T-helper 1 cell (primary cell): ENCODE measurements around the gene SERPINA9.
"Not testable (repeated sequence)": the region's sequence is repeated elsewhere in the genome, so short reads cannot be mapped to it uniquely, and the experiment has no call there.

ENCODE experiments used
- DNase-seq, 5 donors: peaks; one replicate each; pipeline ENCODE4 v3.0.0-alpha.2; 2012 to 2020

Gene SERPINA9

DNA sequence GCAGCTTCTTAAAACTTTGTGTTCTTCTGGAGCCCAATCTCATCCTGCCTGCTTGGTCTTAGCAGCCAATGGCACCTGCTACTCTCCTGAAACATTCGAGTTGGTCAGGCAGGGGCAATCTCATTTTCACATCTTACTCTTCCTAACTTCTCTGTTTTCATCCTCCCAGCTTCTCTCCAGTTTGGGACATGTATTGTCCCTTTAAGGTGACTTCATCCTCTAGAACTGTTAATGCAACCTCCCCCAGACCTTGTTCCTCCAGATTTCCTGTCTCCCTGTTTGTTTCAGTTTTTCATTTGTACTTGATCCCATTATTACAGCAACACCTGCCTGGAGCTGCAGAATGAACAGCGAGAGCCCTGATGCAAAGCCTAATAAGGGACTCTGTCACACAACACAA, 54.7 kb downstream of the SERPINA9 start:
- DNase-seq = no peak

DNA sequence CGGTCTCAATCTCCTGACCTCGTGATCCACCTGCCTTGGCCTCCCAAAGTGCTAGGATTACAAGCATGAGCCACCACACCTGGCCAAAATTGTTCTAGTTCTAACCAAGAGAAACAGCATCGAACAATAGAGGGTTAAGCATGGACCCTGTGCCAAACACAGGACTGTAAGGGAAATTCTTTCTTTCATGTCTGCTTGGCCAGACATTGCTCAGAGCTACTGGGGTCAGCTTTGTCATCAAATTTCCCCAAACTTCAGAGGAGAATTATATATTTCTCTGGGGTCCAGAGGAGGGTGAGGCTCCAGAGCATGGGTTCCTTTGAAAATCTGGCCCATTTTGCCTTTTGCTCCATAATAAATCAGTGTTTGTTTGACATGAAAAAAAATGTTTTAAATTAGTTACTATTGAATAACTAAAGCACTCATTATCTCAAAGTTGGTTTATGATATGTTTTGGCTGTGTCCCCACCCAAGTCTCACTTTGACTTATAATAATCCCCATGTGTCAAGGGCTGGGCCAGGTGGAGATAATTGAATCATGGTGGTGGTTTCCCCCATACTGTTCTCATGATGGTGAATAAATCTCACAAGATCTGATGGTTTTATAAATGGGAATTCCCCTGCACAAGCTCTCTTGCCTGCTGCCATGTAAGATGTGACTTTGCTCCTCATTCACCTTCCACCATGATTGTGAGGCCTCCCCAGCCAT, 58.3 kb downstream of the SERPINA9 start:
- not testable (repeated sequence) for DNase-seq
